ENCODE results near the gene TMEM52.

TMEM52 gene

GRCh38 chr1:1893291-1893985 is 25.6 kb downstream of the TMEM52 start:
- TF ChIP-seq CTCF (conservative IDR thresholded peaks at IDR 0.05; ENCODE audit: control insufficient read depth, insufficient read depth, low read depth, low read length): no peak
- DNase-seq (ENCODE audit: low read depth): no peak
- H3K4me3 ChIP-seq (ENCODE audit: control insufficient read depth, low read depth, low read length): no peak overlapping the region

- no peak for TF ChIP-seq CTCF (conservative IDR thresholded peaks at IDR 0.05; ENCODE audit: control insufficient read depth, insufficient read depth, low read depth, low read length)
- DNase-seq (ENCODE audit: low read depth): no peak
- no peak overlapping the region for H3K4me3 ChIP-seq (ENCODE audit: control insufficient read depth, low read depth, low read length)
Observed at GRCh38 chr1:1892763-1893120, 26.3 kb downstream of the TMEM52 start.

DNA sequence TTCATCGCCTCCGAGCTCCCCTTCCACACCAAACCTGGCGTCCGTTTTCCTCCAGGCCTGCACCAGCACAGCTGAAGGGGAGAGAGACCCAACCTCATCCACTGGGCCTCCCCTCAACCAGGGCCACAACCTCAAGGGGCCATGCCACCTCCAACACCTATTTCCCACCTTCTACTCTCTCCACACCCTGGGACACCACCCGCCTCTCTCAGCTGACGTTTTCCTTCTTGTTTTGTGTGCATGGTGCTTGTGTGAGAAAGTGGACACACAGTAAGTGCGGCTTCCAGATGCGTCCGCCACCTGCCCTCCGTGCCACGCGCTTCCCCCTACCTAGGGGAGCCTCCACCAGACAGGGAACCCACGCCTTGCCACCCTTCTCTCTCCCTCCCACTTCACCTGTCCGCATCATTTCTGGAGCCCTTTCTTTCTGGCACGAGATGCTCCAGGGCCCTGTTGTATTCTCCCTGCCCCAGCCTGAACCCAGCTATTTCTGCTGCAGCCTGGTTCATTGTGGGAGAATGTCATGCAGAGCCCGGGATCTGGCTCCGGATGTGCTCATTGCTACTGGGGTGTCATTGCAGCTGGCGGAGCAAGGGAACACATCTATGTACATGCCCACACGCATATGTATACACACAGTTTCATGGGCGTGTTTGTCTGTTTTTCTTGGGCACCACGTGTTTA is 26.9 kb downstream of the TMEM52 start:
- H3K4me3 ChIP-seq (ENCODE audit: control insufficient read depth, low read depth, low read length): peak overlapping the region; percentile 55
- no peak for TF ChIP-seq CTCF (conservative IDR thresholded peaks at IDR 0.05; ENCODE audit: control insufficient read depth, insufficient read depth, low read depth, low read length)
- no peak for DNase-seq (ENCODE audit: low read depth)

- DNase-seq (ENCODE audit: low read depth): peak; percentile 32
- TF ChIP-seq CTCF (conservative IDR thresholded peaks at IDR 0.05; ENCODE audit: control insufficient read depth, insufficient read depth, low read depth, low read length): no peak
- peak overlapping the region; percentile 55 for H3K4me3 ChIP-seq (ENCODE audit: control insufficient read depth, low read depth, low read length)
Observed at GRCh38 chr1:1891349-1892078, 27.6 kb downstream of the TMEM52 start.

- peak within 1 kb of the TSS; percentile 77 for H3K4me3 ChIP-seq (ENCODE audit: control insufficient read depth, low read depth, low read length)
- peak; percentile 86 for DNase-seq (ENCODE audit: low read depth)
- no peak for TF ChIP-seq CTCF (conservative IDR thresholded peaks at IDR 0.05; ENCODE audit: control insufficient read depth, insufficient read depth, low read depth, low read length)
Observed at GRCh38 chr1:1890506-1891348, 28.4 kb downstream of the TMEM52 start, which contains the start of gene GNB1. Gene GNB1, minus strand, starts transcription at chr1:1891087. Its CDS starts 65,634 bp downstream, at chr1:1825453.

GRCh38 chr1:1889847-1890505 is 29.1 kb downstream of the TMEM52 start:
- DNase-seq (ENCODE audit: low read depth): peak; percentile 34
- no peak for TF ChIP-seq CTCF (conservative IDR thresholded peaks at IDR 0.05; ENCODE audit: control insufficient read depth, insufficient read depth, low read depth, low read length)
- H3K4me3 ChIP-seq (ENCODE audit: control insufficient read depth, low read depth, low read length): peak overlapping the region; percentile 77

Data from fibroblast of mammary gland (primary cell).